ENCODE results near the gene REEP3.

DNA sequence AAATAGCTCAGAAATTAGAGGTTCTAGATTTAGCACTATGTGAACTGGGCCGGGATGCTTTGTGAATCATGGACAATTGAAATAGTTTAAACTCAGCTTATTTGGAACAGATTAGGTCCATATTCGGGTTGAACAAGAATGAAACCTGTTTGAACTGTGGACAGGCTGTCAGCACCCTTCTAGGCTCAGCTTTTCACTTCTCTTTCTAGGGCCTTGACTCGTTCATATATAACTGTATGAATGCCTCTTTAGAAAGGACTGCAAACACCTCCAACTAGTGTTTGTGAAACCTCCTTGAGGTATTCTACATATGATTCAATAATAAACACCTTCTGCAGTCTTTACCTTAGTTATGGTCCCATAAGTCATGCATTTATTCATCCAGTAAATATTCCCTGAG, 115.6 kb downstream of the REEP3 start:
- TF ChIP-seq, protein P1, sequence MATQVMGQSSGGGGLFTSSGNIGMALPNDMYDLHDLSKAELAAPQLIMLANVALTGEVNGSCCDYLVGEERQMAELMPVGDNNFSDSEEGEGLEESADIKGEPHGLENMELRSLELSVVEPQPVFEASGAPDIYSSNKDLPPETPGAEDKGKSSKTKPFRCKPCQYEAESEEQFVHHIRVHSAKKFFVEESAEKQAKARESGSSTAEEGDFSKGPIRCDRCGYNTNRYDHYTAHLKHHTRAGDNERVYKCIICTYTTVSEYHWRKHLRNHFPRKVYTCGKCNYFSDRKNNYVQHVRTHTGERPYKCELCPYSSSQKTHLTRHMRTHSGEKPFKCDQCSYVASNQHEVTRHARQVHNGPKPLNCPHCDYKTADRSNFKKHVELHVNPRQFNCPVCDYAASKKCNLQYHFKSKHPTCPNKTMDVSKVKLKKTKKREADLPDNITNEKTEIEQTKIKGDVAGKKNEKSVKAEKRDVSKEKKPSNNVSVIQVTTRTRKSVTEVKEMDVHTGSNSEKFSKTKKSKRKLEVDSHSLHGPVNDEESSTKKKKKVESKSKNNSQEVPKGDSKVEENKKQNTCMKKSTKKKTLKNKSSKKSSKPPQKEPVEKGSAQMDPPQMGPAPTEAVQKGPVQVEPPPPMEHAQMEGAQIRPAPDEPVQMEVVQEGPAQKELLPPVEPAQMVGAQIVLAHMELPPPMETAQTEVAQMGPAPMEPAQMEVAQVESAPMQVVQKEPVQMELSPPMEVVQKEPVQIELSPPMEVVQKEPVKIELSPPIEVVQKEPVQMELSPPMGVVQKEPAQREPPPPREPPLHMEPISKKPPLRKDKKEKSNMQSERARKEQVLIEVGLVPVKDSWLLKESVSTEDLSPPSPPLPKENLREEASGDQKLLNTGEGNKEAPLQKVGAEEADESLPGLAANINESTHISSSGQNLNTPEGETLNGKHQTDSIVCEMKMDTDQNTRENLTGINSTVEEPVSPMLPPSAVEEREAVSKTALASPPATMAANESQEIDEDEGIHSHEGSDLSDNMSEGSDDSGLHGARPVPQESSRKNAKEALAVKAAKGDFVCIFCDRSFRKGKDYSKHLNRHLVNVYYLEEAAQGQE (IDR thresholded peaks at IDR 0.05; ENCODE audit: insufficient read depth in 1 of 2, low read depth in 2 of 2, low read length in 1 of 2): no peak
- TF ChIP-seq, protein P2, sequence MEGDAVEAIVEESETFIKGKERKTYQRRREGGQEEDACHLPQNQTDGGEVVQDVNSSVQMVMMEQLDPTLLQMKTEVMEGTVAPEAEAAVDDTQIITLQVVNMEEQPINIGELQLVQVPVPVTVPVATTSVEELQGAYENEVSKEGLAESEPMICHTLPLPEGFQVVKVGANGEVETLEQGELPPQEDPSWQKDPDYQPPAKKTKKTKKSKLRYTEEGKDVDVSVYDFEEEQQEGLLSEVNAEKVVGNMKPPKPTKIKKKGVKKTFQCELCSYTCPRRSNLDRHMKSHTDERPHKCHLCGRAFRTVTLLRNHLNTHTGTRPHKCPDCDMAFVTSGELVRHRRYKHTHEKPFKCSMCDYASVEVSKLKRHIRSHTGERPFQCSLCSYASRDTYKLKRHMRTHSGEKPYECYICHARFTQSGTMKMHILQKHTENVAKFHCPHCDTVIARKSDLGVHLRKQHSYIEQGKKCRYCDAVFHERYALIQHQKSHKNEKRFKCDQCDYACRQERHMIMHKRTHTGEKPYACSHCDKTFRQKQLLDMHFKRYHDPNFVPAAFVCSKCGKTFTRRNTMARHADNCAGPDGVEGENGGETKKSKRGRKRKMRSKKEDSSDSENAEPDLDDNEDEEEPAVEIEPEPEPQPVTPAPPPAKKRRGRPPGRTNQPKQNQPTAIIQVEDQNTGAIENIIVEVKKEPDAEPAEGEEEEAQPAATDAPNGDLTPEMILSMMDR (IDR thresholded peaks at IDR 0.05): no peak
- TF ChIP-seq POLR2AphosphoS5 (IDR thresholded peaks at IDR 0.05; ENCODE audit: low read depth, low read length) (no peak), SIN3A (IDR thresholded peaks at IDR 0.05; ENCODE audit: borderline replicate concordance, insufficient read depth, low read depth, low read length) (no peak), TCF7L2 (IDR thresholded peaks at IDR 0.05; ENCODE audit: low read depth, low read length) (no peak)
